HEK293T (cell line): Measurements from ENCODE around the gene ARID1B.

Experiments
- CTCF ChIA-PET: fragments of 350-600 bp; formaldehyde crosslinking; extraction: SDS; loops from one replicate; lab custom pipeline; 2021; ENCODE audit warnings: antibody characterized with exemption, inconsistent platforms; lab: Yijun Ruan, JAX
- POLR2A ChIA-PET: fragments of 350-600 bp; formaldehyde crosslinking; extraction: SDS; loops from one replicate; lab custom pipeline; 2020; ENCODE audit warnings: antibody characterized with exemption, inconsistent platforms; lab: Yijun Ruan, JAX
- DNase-seq: peaks from one replicate; pipeline ENCODE4 v3.0.0; 2012; ENCODE audit warnings: mixed read lengths; ENCODE audit errors: extremely low spot score
- ARNT ChIP-seq: fragments of 450-650 bp; IDR thresholded peaks from 2 replicates; pipeline ENCODE4 v1.6.1; 2017; ENCODE audit warnings: mild to moderate bottlenecking
- BHLHE40 ChIP-seq: fragments of 450-650 bp; IDR thresholded peaks from 2 replicates; pipeline ENCODE4 v1.6.1; 2016; ENCODE audit warnings: mild to moderate bottlenecking, moderate library complexity, borderline replicate concordance
- CTBP1 ChIP-seq: fragments of 450-650 bp; IDR thresholded peaks from 2 replicates; pipeline ENCODE4 v1.6.1; 2016; ENCODE audit warnings: borderline replicate concordance
- ELF4 ChIP-seq: fragments of 450-650 bp; IDR thresholded peaks from 2 replicates; pipeline ENCODE4 v1.6.1; 2017; ENCODE audit warnings: antibody characterized with exemption
- FOXA1 ChIP-seq: fragments of 450-650 bp; IDR thresholded peaks from 2 replicates; pipeline ENCODE4 v1.6.1; 2016; ENCODE audit warnings: mild to moderate bottlenecking
- FOXK2 ChIP-seq: fragments of 450-650 bp; IDR thresholded peaks from 2 replicates; pipeline ENCODE4 v1.6.1; 2016; ENCODE audit warnings: mild to moderate bottlenecking
- FOXM1 ChIP-seq: fragments of 450-650 bp; IDR thresholded peaks from 2 replicates; pipeline ENCODE4 v1.6.1; 2017; ENCODE audit warnings: mild to moderate bottlenecking, borderline replicate concordance
- HDGF ChIP-seq: fragments of 450-650 bp; IDR thresholded peaks from 2 replicates; pipeline ENCODE4 v1.6.1; 2017; ENCODE audit warnings: antibody characterized with exemption, borderline replicate concordance
- L3MBTL2 ChIP-seq: fragments of 450-650 bp; conservative IDR thresholded peaks from 2 replicates; pipeline ENCODE4 v1.6.1; 2016; ENCODE audit warnings: mild to moderate bottlenecking
- LEF1 ChIP-seq: fragments of 450-650 bp; IDR thresholded peaks from 2 replicates; pipeline ENCODE4 v1.6.1; 2017; ENCODE audit warnings: mild to moderate bottlenecking, borderline replicate concordance
- NFRKB ChIP-seq: fragments of 450-650 bp; IDR thresholded peaks from 2 replicates; pipeline ENCODE4 v1.6.1; 2016; ENCODE audit warnings: mild to moderate bottlenecking, moderate library complexity
- SP1 ChIP-seq: fragments of 450-650 bp; IDR thresholded peaks from 2 replicates; pipeline ENCODE4 v1.6.1; 2017
- SUZ12 ChIP-seq: fragments of 450-650 bp; IDR thresholded peaks from 2 replicates; pipeline ENCODE4 v1.6.1; 2016; ENCODE audit warnings: mild to moderate bottlenecking
- TARDBP ChIP-seq: fragments of 450-650 bp; IDR thresholded peaks from 2 replicates; pipeline ENCODE4 v1.6.1; 2016
- ZNF384 ChIP-seq: fragments of 450-650 bp; IDR thresholded peaks from 2 replicates; pipeline ENCODE4 v1.6.1; 2016
- TF ChIP-seq, protein P1 (sequence below): fragments of 450-650 bp; IDR thresholded peaks from 2 replicates; pipeline ENCODE4 v1.6.1; 2016

Gene ARID1B

DNA sequence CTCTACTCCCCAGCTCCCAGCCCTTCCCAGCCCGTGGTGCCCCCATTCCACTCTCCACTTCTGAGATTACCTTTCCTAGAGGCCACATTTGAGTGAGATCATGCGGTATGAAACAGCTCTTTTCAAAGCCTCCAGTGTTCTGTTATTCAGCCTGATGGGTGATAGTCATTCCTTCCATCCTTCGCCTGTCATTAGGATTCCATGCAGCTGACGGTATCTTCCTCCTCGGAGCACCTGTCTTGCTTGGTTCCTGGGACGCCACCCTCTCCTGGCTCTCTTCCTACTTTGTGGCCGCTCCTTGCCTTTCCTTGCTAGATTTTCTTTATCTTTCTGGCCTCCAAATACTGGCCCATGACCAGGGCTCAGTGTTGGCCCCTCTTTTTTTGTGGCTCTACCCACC, 137.0 kb downstream of the ARID1B start:
- TF ChIP-seq NFRKB, result no peak
- no peak for TF ChIP-seq ELF4
- no peak for TF ChIP-seq ARNT
- TF ChIP-seq FOXK2, result no peak
- TF ChIP-seq SP1, result no peak
- no peak for TF ChIP-seq LEF1
- TF ChIP-seq FOXM1, result no peak
- TF ChIP-seq L3MBTL2, result no peak
- DNase-seq, result no peak
- ChIA-PET POLR2A (no interaction called here), CTCF (no interaction called here)

DNA sequence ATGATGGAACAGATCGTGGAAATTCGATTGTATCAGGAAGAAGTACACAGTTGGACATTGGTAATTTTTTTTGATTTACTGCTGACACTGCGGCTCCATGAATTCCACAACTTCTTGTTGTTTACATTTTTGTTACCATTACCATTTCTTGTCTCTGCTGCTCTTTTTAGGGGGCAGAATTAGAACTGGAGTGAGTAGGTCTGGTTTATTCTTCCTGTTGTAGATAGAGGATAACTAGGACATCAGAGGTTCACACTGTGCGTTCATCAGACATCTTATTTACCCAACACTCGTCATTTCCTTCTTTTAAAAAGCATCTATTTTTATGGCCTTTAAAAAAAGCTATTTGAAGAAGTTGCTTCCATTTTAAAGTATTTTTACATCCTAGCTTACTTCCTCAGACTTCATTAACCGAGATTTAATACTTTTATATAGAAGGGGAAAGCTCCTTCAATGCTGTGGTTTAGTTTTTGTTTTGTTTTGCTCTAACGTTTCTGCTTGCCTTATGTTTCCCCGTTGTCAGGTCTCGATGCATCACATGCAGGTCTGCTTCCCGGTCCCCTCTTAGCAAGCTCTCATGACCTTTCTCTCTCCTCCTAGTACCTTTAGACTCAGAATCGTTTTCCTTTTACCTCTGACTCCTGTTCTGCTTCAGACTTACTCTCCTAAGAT, 139.1 kb downstream of the ARID1B start:
- ChIA-PET CTCF (no interaction called here), POLR2A (no interaction called here)
- DNase-seq, result no peak
- TF ChIP-seq, protein P1, sequence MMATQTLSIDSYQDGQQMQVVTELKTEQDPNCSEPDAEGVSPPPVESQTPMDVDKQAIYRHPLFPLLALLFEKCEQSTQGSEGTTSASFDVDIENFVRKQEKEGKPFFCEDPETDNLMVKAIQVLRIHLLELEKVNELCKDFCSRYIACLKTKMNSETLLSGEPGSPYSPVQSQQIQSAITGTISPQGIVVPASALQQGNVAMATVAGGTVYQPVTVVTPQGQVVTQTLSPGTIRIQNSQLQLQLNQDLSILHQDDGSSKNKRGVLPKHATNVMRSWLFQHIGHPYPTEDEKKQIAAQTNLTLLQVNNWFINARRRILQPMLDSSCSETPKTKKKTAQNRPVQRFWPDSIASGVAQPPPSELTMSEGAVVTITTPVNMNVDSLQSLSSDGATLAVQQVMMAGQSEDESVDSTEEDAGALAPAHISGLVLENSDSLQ, result peak; percentile 84
- TF ChIP-seq CTBP1, result no peak
- no peak for TF ChIP-seq LEF1

DNA sequence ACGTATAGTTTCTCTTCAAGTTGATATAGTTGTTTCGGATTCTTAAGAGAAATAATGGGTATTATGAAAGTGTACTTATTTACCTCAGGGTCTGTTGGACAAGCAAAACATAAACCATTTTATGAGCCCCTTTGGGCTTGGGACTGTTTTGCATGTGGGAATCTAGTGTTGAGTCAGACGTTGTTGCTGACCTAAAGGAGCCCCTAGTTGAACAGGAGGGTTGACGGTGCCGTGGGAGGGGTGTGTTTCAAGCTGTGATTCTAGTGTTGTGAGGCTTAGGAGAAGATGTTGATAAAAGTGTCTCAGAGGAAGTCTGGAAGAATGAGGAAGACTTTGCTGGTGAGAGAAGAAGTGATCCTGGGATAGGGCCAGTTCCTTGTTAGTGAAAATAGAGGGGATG, 140.0 kb downstream of the ARID1B start:
- TF ChIP-seq TARDBP, result no peak
- TF ChIP-seq CTBP1, result no peak
- TF ChIP-seq BHLHE40, result no peak
- TF ChIP-seq, protein P1, result no peak
- TF ChIP-seq FOXA1, result no peak
- TF ChIP-seq NFRKB, result no peak
- TF ChIP-seq ARNT, result no peak
- no peak for TF ChIP-seq FOXM1
- no peak for TF ChIP-seq L3MBTL2
- TF ChIP-seq HDGF, result no peak
- TF ChIP-seq ELF4, result no peak
- no peak for TF ChIP-seq ZNF384
- no peak for TF ChIP-seq LEF1
- TF ChIP-seq FOXK2, result no peak
- TF ChIP-seq SUZ12, result no peak
- no peak for TF ChIP-seq SP1
- ChIA-PET POLR2A (no interaction called here), CTCF (no interaction called here)
- DNase-seq, result no peak

DNA sequence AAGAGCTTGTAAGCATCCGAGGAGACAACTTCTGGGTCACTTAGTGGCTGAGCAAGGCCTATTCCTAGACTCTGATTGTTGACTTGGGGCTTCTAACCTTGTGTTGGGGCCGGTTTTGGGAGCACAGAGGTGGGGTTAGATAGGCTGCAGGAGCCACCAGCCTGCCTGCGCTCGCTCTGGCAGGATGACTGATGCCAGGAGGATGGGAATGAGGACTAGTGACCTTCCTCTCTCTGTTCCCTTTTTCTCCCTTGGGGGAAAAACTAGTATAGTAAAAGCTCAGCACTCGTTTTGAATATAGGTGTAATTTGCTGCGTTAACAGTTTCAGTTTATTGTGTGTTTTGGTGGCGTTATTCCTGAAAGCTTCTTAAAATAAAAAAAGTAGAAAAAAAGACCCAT, 141.5 kb downstream of the ARID1B start:
- TF ChIP-seq BHLHE40 (no peak), SP1 (no peak), SUZ12 (no peak), ARNT (no peak)
- TF ChIP-seq, protein P1, result no peak
- ChIA-PET POLR2A (no interaction called here), CTCF (interaction anchor here (0.6 to 1.7 kb wide), 4 partner anchors 9 to 47 kb away, joined by 3 to 5 read pairs (median 4); no protein-coding TSS in a partner anchor)
- DNase-seq, result no peak

DNA sequence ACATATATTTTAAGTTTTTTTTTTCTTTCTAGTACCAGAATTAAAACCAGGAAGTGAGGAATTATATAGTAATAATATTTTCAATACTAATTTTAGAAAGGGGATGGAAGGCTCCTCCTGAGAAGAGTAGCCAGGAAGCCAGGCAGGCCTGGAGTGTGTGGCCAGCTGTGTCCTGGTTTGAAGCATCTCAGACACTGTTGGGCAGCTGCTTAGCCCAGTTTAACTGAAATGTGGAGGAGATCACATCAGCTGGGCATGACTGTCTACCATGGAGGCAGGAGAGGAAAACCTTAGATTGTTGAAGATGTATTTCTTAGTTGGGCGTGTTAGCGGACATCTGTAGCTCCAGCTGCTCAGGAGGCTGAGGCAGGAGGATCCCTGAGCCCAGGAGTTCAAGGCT, 142.2 kb downstream of the ARID1B start:
- ChIA-PET POLR2A (no interaction called here), CTCF (interaction anchor here (0.6 to 1.7 kb wide), 4 partner anchors 10 to 74 kb away, joined by 3 to 5 read pairs (median 4); no protein-coding TSS in a partner anchor)
- TF ChIP-seq SUZ12 (no peak), L3MBTL2 (no peak), FOXK2 (no peak), ELF4 (no peak), ARNT (no peak), SP1 (no peak), FOXM1 (no peak), CTBP1 (no peak), BHLHE40 (no peak), TARDBP (no peak), HDGF (no peak), LEF1 (no peak), ZNF384 (no peak), NFRKB (no peak), FOXA1 (no peak)
- TF ChIP-seq, protein P1, result no peak
- no peak for DNase-seq

DNA sequence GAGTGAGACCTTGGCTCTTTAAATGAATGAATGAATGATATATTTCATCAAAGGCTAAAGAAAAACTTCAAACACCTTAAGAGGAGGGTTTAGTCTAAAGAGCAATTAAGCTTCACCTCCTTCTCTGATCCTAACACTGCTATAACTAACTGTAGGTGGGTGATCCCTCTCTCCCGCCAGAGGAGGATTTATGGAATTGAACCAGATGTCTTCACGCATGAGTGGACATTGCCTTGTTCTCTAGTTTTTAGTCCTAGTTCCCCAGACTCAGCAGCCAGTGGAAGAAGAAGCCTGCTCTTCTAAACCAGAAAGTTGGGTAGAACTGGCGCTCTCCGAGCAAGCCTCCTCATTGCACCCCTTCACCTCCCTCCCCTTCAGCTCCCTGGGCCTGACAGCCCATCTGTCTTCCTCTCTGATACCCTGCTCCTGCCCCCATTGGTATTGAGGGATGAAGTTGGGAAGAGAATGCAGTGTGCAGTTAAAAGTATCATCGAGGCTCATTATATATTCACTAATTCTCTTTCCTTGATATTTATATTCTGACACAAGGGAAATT, 142.7 kb downstream of the ARID1B start:
- ChIA-PET POLR2A (interaction anchor here (0.9 kb wide), 1 partner anchor 143 kb away, joined by 3 read pairs; the partner anchor contains the start of gene ARID1B), CTCF (interaction anchor here (0.8 to 1.3 kb wide), 2 partner anchors 27 to 75 kb away, joined by 3 read pairs; no protein-coding TSS in a partner anchor)
- DNase-seq, result no peak
- TF ChIP-seq ARNT, result no peak
- TF ChIP-seq, protein P1, result 0 out of 2 replicates have a peak, but pooled peaks have one; percentile 17
